Endothelial cell of umbilical vein (primary cell): ENCODE measurements around the gene CHST11. TPM values are rescaled to one million over a fixed set of nuclear protein-coding genes. Genes with fewer than 3 reads are reported as not detected.

ENCODE experiments used
- BruUV-seq: library from RNA; stranded (reverse); fragments of 400-500 nt; replicated peaks from 2 replicates; lab custom pipeline; 2021; lab: Mats Ljungman, UMichigan
- CTCF ChIA-PET: fragments of 300-600, 350-600 bp; sonication (Branson Sonifier 250); formaldehyde crosslinking; loops from one replicate; lab custom pipeline; 2021; ENCODE audit warnings: antibody characterized with exemption, inconsistent platforms; lab: Charles Lee
- POLR2A ChIA-PET: fragments of 300-600, 350-600 bp; sonication (Branson Sonifier 250); formaldehyde crosslinking; loops from one replicate; lab custom pipeline; 2021; ENCODE audit warnings: antibody characterized with exemption, inconsistent platforms; lab: Charles Lee
- DNase-seq: peaks from one replicate; pipeline ENCODE4 v3.0.0-alpha.2; 2011; ENCODE audit warnings: low read depth, low spot score
- FAIRE-seq: peaks from 2 replicates; lab custom pipeline; 2011; peaks lifted over from hg19 to GRCh38; lab: Jason Lieb, UNC
- H2AFZ ChIP-seq: 2 replicates; pipeline ENCODE4 v1.6.0; 2012; ENCODE audit warnings: low read depth, low read length, control low read depth, inconsistent platforms
- H3K27ac ChIP-seq: 2 replicates; pipeline ENCODE4 v1.5.1; 2011; ENCODE audit warnings: low read depth, mild to moderate bottlenecking, control low read depth, low read length, moderate library complexity; ENCODE audit not compliant: insufficient read depth
- H3K27me3 ChIP-seq, 2 experiments: 2 replicates each; pipeline versions ENCODE4 v1.6.0 to v1.6.1; 2011; ENCODE audit warnings: low read length in 2 of 2, mixed read lengths in 1 of 2; ENCODE audit not compliant: control insufficient read depth in 2 of 2, insufficient read depth in 2 of 2
- H3K36me3 ChIP-seq, 2 experiments: 2 replicates in 1 of 2; 3 replicates in 1 of 2; pipeline ENCODE4 v1.5.1; 2011; ENCODE audit warnings: low read length in 2 of 2, mild to moderate bottlenecking in 1 of 2, moderate library complexity in 1 of 2; ENCODE audit not compliant: control insufficient read depth in 2 of 2, insufficient read depth in 2 of 2; ENCODE audit errors: extremely low read depth in 1 of 2
- H3K4me1 ChIP-seq: 3 replicates; pipeline ENCODE4 v1.5.1; 2011; ENCODE audit warnings: mild to moderate bottlenecking, low read length; ENCODE audit not compliant: control insufficient read depth, insufficient read depth; ENCODE audit errors: extremely low read depth
- H3K4me2 ChIP-seq: 2 replicates; pipeline ENCODE4 v1.6.1; 2011; ENCODE audit warnings: low read length, control low read depth, mixed read lengths; ENCODE audit not compliant: insufficient read depth
- H3K4me3 ChIP-seq, 3 experiments: fragments of 200-600 bp in 1 of 3; sonication (generic), shearing (Covaris generic) in 1 of 3; replicated peaks in 1 of 3; 2 replicates each; pipeline ENCODE4 v1.5.1; 2011 to 2016; ENCODE audit warnings: control low read depth in 3 of 3, low read length in 3 of 3, mild to moderate bottlenecking in 2 of 3, inconsistent platforms in 1 of 3, low read depth in 1 of 3, moderate library complexity in 1 of 3; ENCODE audit not compliant: insufficient read depth in 1 of 3
- H3K79me2 ChIP-seq: 2 replicates; pipeline ENCODE4 v1.6.0; 2012; ENCODE audit warnings: low read length, inconsistent platforms; ENCODE audit not compliant: control insufficient read depth, insufficient read depth
- H3K9ac ChIP-seq: replicated peaks from 2 replicates; pipeline ENCODE3; 2011; ENCODE audit warnings: low read length, control low read depth; ENCODE audit not compliant: insufficient read depth; ENCODE audit errors: extremely low read depth
- H3K9me1 ChIP-seq: replicated peaks from 3 replicates; pipeline ENCODE4 v1.6.0; 2011; ENCODE audit warnings: mild to moderate bottlenecking, low read length; ENCODE audit not compliant: control insufficient read depth, insufficient read depth; ENCODE audit errors: extremely low read depth
- H3K9me3 ChIP-seq: replicated peaks from 2 replicates; pipeline ENCODE4 v1.5.1; 2012; ENCODE audit warnings: low read length, inconsistent platforms; ENCODE audit not compliant: control insufficient read depth, insufficient read depth
- H4K20me1 ChIP-seq: replicated peaks from 2 replicates; pipeline ENCODE3; 2011; ENCODE audit warnings: mild to moderate bottlenecking, low read length; ENCODE audit not compliant: control insufficient read depth, insufficient read depth; ENCODE audit errors: extremely low read depth
- EZH2 ChIP-seq: IDR thresholded peaks from 2 replicates; pipeline ENCODE4 v1.6.1; 2012; ENCODE audit warnings: borderline replicate concordance, low read depth, mild to moderate bottlenecking, moderate library complexity, low read length, inconsistent platforms; ENCODE audit not compliant: severe bottlenecking
- FOS ChIP-seq: IDR thresholded peaks from 2 replicates; pipeline ENCODE4 v1.6.1; 2011; ENCODE audit warnings: mild to moderate bottlenecking, low read length, moderate library complexity, borderline replicate concordance; ENCODE audit not compliant: insufficient read depth
- GATA2 ChIP-seq: IDR thresholded peaks from 2 replicates; pipeline ENCODE4 v1.7.0; 2011; ENCODE audit warnings: low read depth, mild to moderate bottlenecking, moderate library complexity, mixed read lengths, low read length; ENCODE audit not compliant: insufficient read length, insufficient read depth
- JUN ChIP-seq: IDR thresholded peaks from 2 replicates; pipeline ENCODE4 v1.6.1; 2011; ENCODE audit warnings: borderline replicate concordance, low read depth; ENCODE audit not compliant: insufficient read length, insufficient read depth
- MAX ChIP-seq: IDR thresholded peaks from 2 replicates; pipeline ENCODE4 v1.6.1; 2011; ENCODE audit not compliant: insufficient read depth, insufficient read length
- MYC ChIP-seq: IDR thresholded peaks from one replicate; pipeline ENCODE4 v1.6.1; 2011; ENCODE audit warnings: mild to moderate bottlenecking, low read depth, low read length
- POLR2A ChIP-seq: IDR thresholded peaks from 2 replicates; pipeline ENCODE4 v1.6.1; 2012; ENCODE audit warnings: low read depth, mild to moderate bottlenecking, control low read depth, low read length
- POLR2AphosphoS5 ChIP-seq: IDR thresholded peaks from 2 replicates; pipeline ENCODE4 v1.6.1; 2012; ENCODE audit warnings: low read depth, mild to moderate bottlenecking, control low read depth, low read length, moderate library complexity; ENCODE audit not compliant: insufficient read depth
- dilution Hi-C: fragments of 300-500 bp; cut with MboI; formaldehyde crosslinking; loops from one replicate; pipeline ENCODE4 v1.15.0; 2019; ENCODE audit warnings: low sequenced_read_pairs; ENCODE audit not compliant: extremely low pct_ligation_motif_present
- intact Hi-C: fragments of 100-400 bp; cut with micrococcal nuclease; formaldehyde crosslinking; loops from one replicate; pipeline ENCODE4 v1.10.0; 2022
- polyA plus RNA-seq, 4 experiments: library from polyadenylated mRNA; depleted of rRNA in 3 of 4; stranded (reverse) in 3 of 4; unstranded in 1 of 4; fragments of >200 nt; gene quantifications; 2 replicates each; pipeline versions ENCODE4 v1.2.1 to v1.2.3, GENCODE V29; 2011 to 2012; ENCODE audit warnings: missing spikeins in 1 of 4
- total RNA-seq: library from RNA; stranded (reverse); gene quantifications from 2 replicates; pipeline ENCODE4 v1.2.3, GENCODE V29; 2021
- TF ChIP-seq, protein P1 (sequence below), 2 donors: IDR thresholded peaks; 1 replicate in 1 of 2; 2 replicates in 1 of 2; pipeline ENCODE4 v1.5.1; 2011; ENCODE audit warnings: low read length in 2 of 2, mild to moderate bottlenecking in 2 of 2, moderate library complexity in 2 of 2, control low read depth in 1 of 2, inconsistent platforms in 1 of 2, low read depth in 1 of 2; ENCODE audit not compliant: insufficient read depth in 1 of 2; ENCODE audit errors: extremely low read depth in 1 of 2

The CHST11 gene
- total and polyA plus RNA-seq, 2 donors (not counting 3 experiments of a cell fraction or from before 2014, with no cell fraction given): 19.7 to 20.9 TPM

DNA sequence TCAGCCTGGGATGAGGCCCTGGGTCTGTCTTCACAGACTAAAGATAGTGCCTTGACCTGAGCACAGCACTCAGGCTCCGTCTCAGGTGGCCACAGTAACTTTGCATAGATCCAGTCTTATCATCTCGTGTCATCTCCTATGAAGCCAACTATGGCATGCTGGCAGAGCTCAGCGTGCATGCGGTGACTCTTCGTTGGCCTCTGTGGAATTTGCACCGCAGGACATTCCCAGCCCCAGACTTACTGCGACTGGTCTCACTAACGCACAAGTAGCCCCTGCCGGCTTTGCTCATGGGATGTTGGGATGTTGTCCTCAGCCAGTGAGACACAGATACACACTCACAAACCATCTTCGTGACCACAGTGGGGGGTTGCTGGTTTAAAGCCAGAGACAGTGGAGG lies 199.6 kb downstream of the CHST11 start:
- no peaks in the 10 kb centered on the region for H4K20me1 ChIP-seq

More for the DNA sequence above, 199.6 kb downstream of the CHST11 start:
- CTCF ChIA-PET: interaction anchor here (1.3 kb wide), 1 partner anchor 275 kb away, joined by 3 read pairs; no protein-coding TSS in a partner anchor
- Histone ChIP-seq H3K79me2 (no peaks in the 10 kb centered on the region), H3K36me3 (no peaks in the 10 kb centered on the region), H3K4me2 (no peak overlapping the region), H3K4me1 (no peaks in the 10 kb centered on the region), H3K4me3 (no peak overlapping the region), H2AFZ (no peak overlapping the region), H3K27me3 (no peaks in the 10 kb centered on the region), H3K9me3 (no peaks in the 10 kb centered on the region), H3K27ac (no peak overlapping the region), H3K9ac (no peak overlapping the region), H3K9me1 (no peaks in the 10 kb centered on the region)
- POLR2A ChIA-PET: no interaction called here
- BruUV-seq: no TSS peak
- DNase-seq (no peak), FAIRE-seq (no peak)
- intact Hi-C loops (no loop called here), dilution Hi-C loops (no loop called here)
- TF ChIP-seq MYC (no peak), FOS (no peak), EZH2 (no peak), MAX (no peak), GATA2 (no peak), JUN (no peak), POLR2A (no peak), POLR2AphosphoS5 (no peak)
- TF ChIP-seq, protein P1, sequence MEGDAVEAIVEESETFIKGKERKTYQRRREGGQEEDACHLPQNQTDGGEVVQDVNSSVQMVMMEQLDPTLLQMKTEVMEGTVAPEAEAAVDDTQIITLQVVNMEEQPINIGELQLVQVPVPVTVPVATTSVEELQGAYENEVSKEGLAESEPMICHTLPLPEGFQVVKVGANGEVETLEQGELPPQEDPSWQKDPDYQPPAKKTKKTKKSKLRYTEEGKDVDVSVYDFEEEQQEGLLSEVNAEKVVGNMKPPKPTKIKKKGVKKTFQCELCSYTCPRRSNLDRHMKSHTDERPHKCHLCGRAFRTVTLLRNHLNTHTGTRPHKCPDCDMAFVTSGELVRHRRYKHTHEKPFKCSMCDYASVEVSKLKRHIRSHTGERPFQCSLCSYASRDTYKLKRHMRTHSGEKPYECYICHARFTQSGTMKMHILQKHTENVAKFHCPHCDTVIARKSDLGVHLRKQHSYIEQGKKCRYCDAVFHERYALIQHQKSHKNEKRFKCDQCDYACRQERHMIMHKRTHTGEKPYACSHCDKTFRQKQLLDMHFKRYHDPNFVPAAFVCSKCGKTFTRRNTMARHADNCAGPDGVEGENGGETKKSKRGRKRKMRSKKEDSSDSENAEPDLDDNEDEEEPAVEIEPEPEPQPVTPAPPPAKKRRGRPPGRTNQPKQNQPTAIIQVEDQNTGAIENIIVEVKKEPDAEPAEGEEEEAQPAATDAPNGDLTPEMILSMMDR (IDR thresholded peaks at IDR 0.05; ENCODE audit: extremely low read depth in 1 of 2, insufficient read depth in 1 of 2, low read depth in 1 of 2, low read length in 2 of 2): no peak
